22Rv1 (cell line): ENCODE data around the gene CENPP.

Source experiments
- H3K27ac ChIP-seq: fragments of 450-650 bp; 2 replicates; pipeline ENCODE4 v1.5.1; 2017
- CTCF ChIP-seq: fragments of 450-650 bp; IDR thresholded peaks from 2 replicates; pipeline ENCODE4 v1.5.1; 2017; ENCODE audit warnings: mild to moderate bottlenecking
- ZFX ChIP-seq: fragments of 450-650 bp; IDR thresholded peaks from 2 replicates; pipeline ENCODE4 v1.6.1; 2017; ENCODE audit warnings: antibody characterized with exemption, borderline replicate concordance

CENPP gene

GRCh38 chr9:92349771-92350739, 24.3 kb downstream of the CENPP start:
- TF ChIP-seq ZFX, result no peak
- TF ChIP-seq CTCF, result no peak
- no peak overlapping the region for H3K27ac ChIP-seq

- H3K27ac ChIP-seq, result no peak overlapping the region
- TF ChIP-seq CTCF, result no peak
- no peak for TF ChIP-seq ZFX
Observed at GRCh38 chr9:92350740-92351133, 25.0 kb downstream of the CENPP start.

GRCh38 chr9:92353051-92353450, 27.3 kb downstream of the CENPP start:
- no peak overlapping the region for H3K27ac ChIP-seq
- TF ChIP-seq CTCF, result no peak

- H3K27ac ChIP-seq, result no peak overlapping the region
- TF ChIP-seq CTCF (no peak), ZFX (no peak)
Observed at GRCh38 chr9:92359394-92359995, 33.7 kb downstream of the CENPP start.

GRCh38 chr9:92360083-92360482, 34.3 kb downstream of the CENPP start:
- no peak overlapping the region for H3K27ac ChIP-seq
- TF ChIP-seq ZFX (no peak), CTCF (no peak)

GRCh38 chr9:92369075-92369474, 43.3 kb downstream of the CENPP start:
- no peak overlapping the region for H3K27ac ChIP-seq
- TF ChIP-seq ZFX (no peak), CTCF (no peak)

- no peak overlapping the region for H3K27ac ChIP-seq
- no peak for TF ChIP-seq CTCF
- TF ChIP-seq ZFX, result no peak
Observed at GRCh38 chr9:92373167-92373566, 47.4 kb downstream of the CENPP start.
